ENCODE data around the gene AEBP2. TPM values are rescaled to one million over a fixed set of nuclear protein-coding genes. Genes with fewer than 3 reads are reported as not detected.

AEBP2 gene
- total and polyA plus RNA-seq, 2 of the 8 experiments (the other 6 are each of a cell fraction or from before 2014, with no cell fraction given): 13.6 to 61.4 TPM

DNA sequence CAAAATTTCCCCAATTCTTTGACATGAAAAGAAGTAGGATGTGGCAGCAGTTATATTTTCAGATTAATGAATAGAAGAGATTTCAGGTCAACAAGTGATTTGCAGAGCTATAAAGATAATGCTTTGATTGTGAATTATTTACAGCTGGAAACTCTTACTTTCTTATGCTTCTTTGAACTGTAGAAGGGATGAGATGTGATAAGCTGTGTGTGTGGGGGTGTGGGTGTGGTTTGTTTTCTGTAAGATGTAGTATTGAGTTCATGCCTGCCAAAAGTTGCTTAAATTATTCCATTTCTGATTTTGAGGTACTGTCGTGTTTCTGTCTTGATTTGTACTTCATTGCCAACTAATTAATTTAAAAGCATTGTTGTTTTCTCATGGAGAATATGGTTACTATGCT, 22.7 kb downstream of the AEBP2 start:
- POLR2A ChIA-PET (ENCODE audit: partially characterized antibody): no interaction called here
- peaks cover 24 to 97% of the 10 kb centered on the region in 2 experiments for H3K79me2 ChIP-seq (ENCODE audit: control insufficient read depth in 1 of 2, insufficient read depth in 2 of 2, low read length in 2 of 2)

More for the DNA sequence above, 22.7 kb downstream of the AEBP2 start:
- TF ChIP-seq KDM5A (IDR thresholded peaks at IDR 0.05; ENCODE audit: low read length) (no peak), CTBP2 (IDR thresholded peaks at IDR 0.05; ENCODE audit: borderline replicate concordance, insufficient read depth, insufficient read length, low read length) (no peak), JUN (IDR thresholded peaks at IDR 0.05; ENCODE audit: low read depth, low read length) (no peak), TEAD4 (IDR thresholded peaks at IDR 0.05; ENCODE audit: low read depth, low read length) (no peak), TAF7 (optimal IDR thresholded peaks at IDR 0.05; ENCODE audit: borderline replicate concordance, low read depth, low read length) (no peak), MAFK (IDR thresholded peaks at IDR 0.05; ENCODE audit: low read depth, low read length) (no peak), EP300 (IDR thresholded peaks at IDR 0.05; ENCODE audit: borderline replicate concordance in 1 of 2, low read depth in 2 of 2, low read length in 2 of 2) (no peak)
- TF ChIP-seq, protein P1, sequence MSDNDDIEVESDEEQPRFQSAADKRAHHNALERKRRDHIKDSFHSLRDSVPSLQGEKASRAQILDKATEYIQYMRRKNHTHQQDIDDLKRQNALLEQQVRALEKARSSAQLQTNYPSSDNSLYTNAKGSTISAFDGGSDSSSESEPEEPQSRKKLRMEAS (IDR thresholded peaks at IDR 0.05): no peak
- CTCF ChIA-PET (ENCODE audit: partially characterized antibody): no interaction called here
- H3K9ac ChIP-seq (replicated peaks in 1 of 4; ENCODE audit: extremely low read depth in 1 of 4, low read depth in 3 of 4, low read length in 3 of 4): no peak overlapping the region
- H3K9me3 ChIP-seq (ENCODE audit: insufficient read depth in 2 of 2, low read depth in 1 of 2, low read length in 1 of 2): no peaks in the 10 kb centered on the region
- no peak overlapping the region for H2BK120ac ChIP-seq (replicated peaks; ENCODE audit: low read depth, low read length)
- H3K4ac ChIP-seq (replicated peaks; ENCODE audit: insufficient read length, low read depth, low read length): no peak overlapping the region
- no peak overlapping the region for H4K5ac ChIP-seq (ENCODE audit: insufficient read length, low read depth, low read length)
- peaks cover 17 to 18% of the 10 kb centered on the region in 2 experiments for H4K20me1 ChIP-seq (replicated peaks in 1 of 2; ENCODE audit: control insufficient read depth in 1 of 2, insufficient read depth in 2 of 2, low read length in 2 of 2)
- no peak overlapping the region for H3K14ac ChIP-seq (ENCODE audit: insufficient read length)
- no peak overlapping the region for H3K56ac ChIP-seq (replicated peaks; ENCODE audit: insufficient read length, low read depth, low read length)
- H3K36me3 ChIP-seq (ENCODE audit: control insufficient read depth in 2 of 4, insufficient read depth in 4 of 4, low read length in 3 of 4): peaks cover 4 to 48% (median 19%) of the 10 kb centered on the region in 4 experiments; a peak in 7 of 8 replicates
- no peak for DNase-seq (ENCODE audit: low read depth in 1 of 2, low spot score in 2 of 2)
- no peak overlapping the region for H3K4me3 ChIP-seq (ENCODE audit: extremely low read depth in 1 of 4, insufficient read depth in 2 of 4, low read depth in 3 of 4, low read length in 4 of 4)
- no peak overlapping the region for H3K4me2 ChIP-seq (ENCODE audit: insufficient read depth in 1 of 2, low read depth in 2 of 2, low read length in 2 of 2)
- peaks cover 3% of the 10 kb centered on the region; the same call in 1 of the 2 replicates for H3K79me1 ChIP-seq (ENCODE audit: low read depth, low read length)
- H3K18ac ChIP-seq (ENCODE audit: extremely low read depth, low read length): no peak overlapping the region
- H4K91ac ChIP-seq (replicated peaks; ENCODE audit: insufficient read length, low read length): no peak overlapping the region
- no peak overlapping the region for H4K8ac ChIP-seq (ENCODE audit: extremely low read depth, insufficient read depth, low read length)
- H2BK20ac ChIP-seq (ENCODE audit: low read length): no peak overlapping the region
- no peak overlapping the region for H3K23ac ChIP-seq (ENCODE audit: insufficient read length)
- H2BK5ac ChIP-seq (ENCODE audit: low read depth, low read length): no peak overlapping the region
- H2BK15ac ChIP-seq (ENCODE audit: low read length): no peak overlapping the region
- H2BK12ac ChIP-seq (ENCODE audit: low read depth, low read length): no peak overlapping the region
- H3K4me1 ChIP-seq (replicated peaks in 1 of 4; ENCODE audit: control insufficient read depth in 3 of 4, insufficient read depth in 4 of 4, low read length in 3 of 4): peaks cover 0 to 15% (median 3%) of the 10 kb centered on the region in 4 experiments; a peak in 3 of 7 replicates
- 88% methylated on average over 1 of the region's 1 CpG; no CpG with 5 or more reads in 1 of the 2 experiments for WGBS, 2 experiments (ENCODE audit: extremely low coverage in 1 of 2, insufficient coverage in 1 of 2, insufficient read length in 1 of 2, insufficient replicate concordance in 2 of 2, low coverage in 1 of 2, low lambda C conversion rate in 2 of 2, missing lambda C conversion rate in 1 of 2)
- no peak overlapping the region for H3K27ac ChIP-seq (ENCODE audit: low read depth, low read length)
- peaks cover 2% of the 10 kb centered on the region; the same call in 1 of the 2 replicates for H3K23me2 ChIP-seq (ENCODE audit: low read depth, low read length)
- no peak for FAIRE-seq
- no peaks in the 10 kb centered on the region for H3K27me3 ChIP-seq (replicated peaks in 1 of 4; ENCODE audit: control insufficient read depth in 3 of 4, extremely low read depth in 1 of 4, insufficient read depth in 3 of 4, low read length in 3 of 4)
- H2AFZ ChIP-seq (ENCODE audit: low read length): no peak overlapping the region
- H2AK5ac ChIP-seq (ENCODE audit: low read depth, low read length): no peak overlapping the region

Data from H1 (cell line).